HepG2 (cell line): ENCODE data around the gene KCNE2. TPM values are rescaled to one million over a fixed set of nuclear protein-coding genes. Genes with fewer than 3 reads are reported as not detected.

Experiments
- ARHGAP35 ChIP-seq: sonication (generic); formaldehyde crosslinking; IDR thresholded peaks from 2 replicates; pipeline ENCODE4 v1.9.0; 2022; ENCODE audit warnings: mild to moderate bottlenecking, inconsistent platforms, moderate library complexity, missing genetic modification reagents, borderline replicate concordance
- ARNTL ChIP-seq: sonication (generic); formaldehyde crosslinking; IDR thresholded peaks from 2 replicates; pipeline ENCODE4 v1.4.0; 2020; ENCODE audit warnings: mild to moderate bottlenecking, missing genetic modification reagents
- ISL2 ChIP-seq: sonication (generic); formaldehyde crosslinking; IDR thresholded peaks from 2 replicates; pipeline ENCODE4 v1.5.0; 2020; ENCODE audit warnings: missing genetic modification reagents
- KDM2A ChIP-seq: sonication (generic); formaldehyde crosslinking; IDR thresholded peaks from 2 replicates; pipeline ENCODE4 v1.4.0; 2020; ENCODE audit warnings: low read depth, missing genetic modification reagents, borderline replicate concordance
- KIAA2018 ChIP-seq: sonication (generic); formaldehyde crosslinking; IDR thresholded peaks from 2 replicates; pipeline ENCODE4 v1.5.0; 2020; ENCODE audit warnings: mild to moderate bottlenecking, missing genetic modification reagents, borderline replicate concordance
- KLF15 ChIP-seq: sonication (generic); formaldehyde crosslinking; IDR thresholded peaks from 2 replicates; pipeline ENCODE4 v1.8.1; 2023; ENCODE audit warnings: borderline replicate concordance, mild to moderate bottlenecking, inconsistent platforms, missing genetic modification reagents, mixed read lengths
- NR2F1 ChIP-seq, 2 experiments: fragments of 450-650 bp in 1 of 2; formaldehyde crosslinking in 1 of 2; IDR thresholded peaks; 2 replicates each; pipeline versions ENCODE4 v1.5.0 to v1.6.1; 2016 to 2020; ENCODE audit warnings: mild to moderate bottlenecking in 1 of 2, missing compliant biosample characterization in 1 of 2, missing genetic modification reagents in 1 of 2, moderate library complexity in 1 of 2
- SIX4 ChIP-seq: sonication (generic); formaldehyde crosslinking; IDR thresholded peaks from 2 replicates; pipeline ENCODE4 v1.4.0; 2020; ENCODE audit warnings: missing genetic modification reagents
- SUZ12 ChIP-seq: fragments of 150-350 bp; IDR thresholded peaks from 2 replicates; pipeline ENCODE4 v1.6.1; 2014; ENCODE audit warnings: low read depth, low read length
- TFAP4 ChIP-seq: sonication (generic); IDR thresholded peaks from 2 replicates; pipeline ENCODE4 v1.6.1; 2016; ENCODE audit warnings: low read depth, borderline replicate concordance
- ZBTB44 ChIP-seq: sonication (generic); formaldehyde crosslinking; IDR thresholded peaks from 2 replicates; pipeline ENCODE4 v1.4.0; 2020; ENCODE audit warnings: missing genetic modification reagents
- ZHX1 ChIP-seq: sonication (generic); formaldehyde crosslinking; IDR thresholded peaks from 2 replicates; pipeline ENCODE4 v1.8.1; 2022; ENCODE audit warnings: low read depth, mild to moderate bottlenecking, missing genetic modification reagents
- ZNF143 ChIP-seq: sonication (generic); formaldehyde crosslinking; IDR thresholded peaks from 2 replicates; pipeline ENCODE4 v1.4.0; 2020; ENCODE audit warnings: missing genetic modification reagents
- ZNF724P ChIP-seq: sonication (generic); formaldehyde crosslinking; IDR thresholded peaks from 2 replicates; pipeline ENCODE4 v1.8.0; 2022; ENCODE audit warnings: missing genetic modification reagents, borderline replicate concordance
- ZNF772 ChIP-seq: sonication (generic); formaldehyde crosslinking; IDR thresholded peaks from 2 replicates; pipeline ENCODE4 v1.5.0; 2020; ENCODE audit warnings: mild to moderate bottlenecking, missing genetic modification reagents
- ZNF790 ChIP-seq: sonication (generic); formaldehyde crosslinking; IDR thresholded peaks from 2 replicates; pipeline ENCODE4 v1.8.0; 2022; ENCODE audit warnings: missing genetic modification reagents, mild to moderate bottlenecking, borderline replicate concordance
- polyA plus RNA-seq, 8 experiments: library from polyadenylated mRNA; depleted of rRNA in 3 of 8; stranded (reverse) in 7 of 8; unstranded in 1 of 8; fragments of >200 nt; fragmentation: Illumina TruSeq in 4 of 8; extraction: Trizol in 4 of 8; gene quantifications; 2 replicates each; pipeline versions ENCODE4 v1.2.1 to v1.2.3, GENCODE V29; 2011 to 2016; ENCODE audit warnings: low read depth in 4 of 8, missing spikeins in 1 of 8, mixed read lengths in 1 of 8; ENCODE audit not compliant: insufficient read depth in 1 of 8
- total RNA-seq, 5 experiments: library from RNA; depleted of rRNA; stranded (reverse); fragments of >200 nt; fragmentation: Illumina TruSeq; extraction: Trizol; gene quantifications; 2 replicates each; pipeline ENCODE4 v1.2.3, GENCODE V29; 2016; ENCODE audit warnings: low read depth in 1 of 5

KCNE2 gene
- total and polyA plus RNA-seq, 2 of the 13 experiments (the other 11 are each of a cell fraction or from before 2014, with no cell fraction given), result not detected

GRCh38 chr21:34372321-34372720, 8.5 kb downstream of the KCNE2 start (continued):
- peak; percentile 82 for TF ChIP-seq ARNTL
- no peak for TF ChIP-seq ZNF772 (CRISPR knock-in tag)
- no peak for TF ChIP-seq ARHGAP35 (CRISPR knock-in tag)
- TF ChIP-seq KLF15 (CRISPR knock-in tag), result no peak
- peak; percentile 91 to 95 for TF ChIP-seq NR2F1 (CRISPR knock-in tag; IDR thresholded peaks at IDR 0.05)
- TF ChIP-seq ZHX1 (CRISPR knock-in tag), result peak; percentile 24; the same call in 1 of the 2 replicates
- TF ChIP-seq ZNF724P (CRISPR knock-in tag), result peak; percentile 72; the same call in 1 of the 2 replicates
- 0 out of 2 replicates have a peak, but pooled peaks have one; percentile 23 for TF ChIP-seq SIX4
- peak; percentile 87; the same call in 1 of the 2 replicates for TF ChIP-seq TFAP4
- no peak for TF ChIP-seq ZNF143
- no peak for TF ChIP-seq ZBTB44
- TF ChIP-seq KIAA2018, result no peak
- TF ChIP-seq ZNF790 (CRISPR knock-in tag), result no peak
- TF ChIP-seq KDM2A (CRISPR knock-in tag), result 0 out of 2 replicates have a peak, but pooled peaks have one; percentile 26
- TF ChIP-seq ISL2 (CRISPR knock-in tag), result peak; percentile 57; the same call in 1 of the 2 replicates
- TF ChIP-seq SUZ12, result no peak
